ENCODE results near the gene MMP13.

GRCh38 chr11:102929972-102930371, 25.6 kb downstream of the MMP13 start:
- TF ChIP-seq NFIC (IDR thresholded peaks at IDR 0.05) (no peak), TAF1 (IDR thresholded peaks at IDR 0.05; ENCODE audit: low read depth) (no peak), RAD21 (IDR thresholded peaks at IDR 0.05; ENCODE audit: low read depth) (no peak), USF1 (IDR thresholded peaks at IDR 0.05) (no peak), YY1 (IDR thresholded peaks at IDR 0.05; ENCODE audit: low read depth) (no peak), CREB1 (IDR thresholded peaks at IDR 0.05; ENCODE audit: low read depth) (no peak), REST (IDR thresholded peaks at IDR 0.05; ENCODE audit: low read depth) (no peak), EP300 (IDR thresholded peaks at IDR 0.05; ENCODE audit: borderline replicate concordance) (no peak)
